ENCODE data around the gene GMPPA.

DNA sequence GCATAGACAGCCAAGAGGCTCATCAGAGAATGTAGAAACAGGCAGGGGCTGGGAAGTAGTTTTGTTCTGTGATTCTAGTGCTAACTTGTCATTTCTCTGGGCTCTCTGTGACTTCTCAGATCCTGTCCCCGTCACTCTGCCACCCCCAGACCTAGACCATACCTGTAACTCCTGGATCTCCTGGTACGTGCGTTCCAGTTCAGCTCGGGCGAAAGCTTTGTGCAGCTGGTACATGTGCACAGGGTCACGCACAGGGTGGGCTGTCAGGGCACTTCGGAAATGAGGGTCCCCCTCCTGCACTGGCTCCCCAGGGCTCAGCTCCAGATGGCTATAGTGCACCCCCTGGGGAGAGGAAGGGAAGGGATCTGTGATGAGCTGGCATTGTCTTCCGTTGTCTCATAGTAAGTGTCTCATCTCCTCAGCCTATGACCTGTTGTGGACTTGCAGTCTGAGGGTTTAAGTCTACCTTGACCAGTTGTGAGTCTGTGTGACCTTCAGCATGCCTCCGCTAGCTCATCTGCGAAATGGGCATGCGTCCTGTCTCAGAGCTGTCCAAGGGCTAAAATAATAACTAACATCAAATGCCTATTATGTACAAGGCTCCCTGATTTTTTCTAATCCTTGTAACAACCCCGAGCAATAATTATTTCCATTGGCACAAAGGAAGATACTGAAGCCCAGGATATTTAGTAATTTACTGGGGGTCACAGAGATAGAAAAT is 42.3 kb downstream of the GMPPA start:
- TF ChIP-seq CTCF (IDR thresholded peaks at IDR 0.05) (no peak), POLR2A (IDR thresholded peaks at IDR 0.05) (no peak)
